Measurements from ENCODE around the gene KCNIP1.

- TF ChIP-seq CTCF (IDR thresholded peaks at IDR 0.05; ENCODE audit: insufficient read depth, low read length, poor library complexity, severe bottlenecking) (no peak), EZH2phosphoT487 (conservative IDR thresholded peaks at IDR 0.05; ENCODE audit: low read length) (no peak)
Observed at GRCh38 chr5:170769898-170770416, 266.1 kb downstream of the KCNIP1 start.

Measured in SU-DHL-6 (cell line).